HCT116 (cell line): ENCODE results near the gene RHEB. TPM values are rescaled to one million over a fixed set of nuclear protein-coding genes. Genes with fewer than 3 reads are reported as not detected.

Experiments
- ATAC-seq: fragments of 200-7000 bp; cut with Tn5 transposase; 2 replicates; pipeline ENCODE4 v1.9.1; 2020; ENCODE audit warnings: mild to moderate bottlenecking, moderate library complexity
- BruUV-seq: library from RNA; stranded (reverse); fragments of 400-500 nt; replicated peaks from 2 replicates; lab custom pipeline; 2021; lab: Mats Ljungman, UMichigan
- CTCF ChIA-PET: fragments of 300-600 bp; sonication (Branson Sonifier 250); formaldehyde crosslinking; loops from one replicate; lab custom pipeline; 2021; ENCODE audit warnings: antibody characterized with exemption; lab: Charles Lee
- POLR2A ChIA-PET: fragments of 300-600, 350-600 bp; sonication (Branson Sonifier 250); formaldehyde crosslinking; loops from one replicate; lab custom pipeline; 2021; ENCODE audit warnings: antibody characterized with exemption; lab: Charles Lee
- RAD21 ChIA-PET, 2 experiments: fragments of 300-600 bp; sonication (Branson Sonifier 250); formaldehyde crosslinking; loops; one replicate each; lab custom pipeline; 2023; ENCODE audit warnings: low total read pairs in 2 of 2; ENCODE audit not compliant: uncharacterized antibody in 2 of 2, unreplicated experiment in 2 of 2, low non-redundant PET in 1 of 2; lab: Charles Lee
- DNase-seq: peaks from one replicate; pipeline ENCODE4 v3.0.0-alpha.2; 2010; ENCODE audit warnings: low read depth, low spot score
- H2AFZ ChIP-seq: fragments of 200-600 bp; shearing (Covaris generic), sonication (generic); 2 replicates; pipeline ENCODE4 v1.6.1; 2017; ENCODE audit warnings: low read depth, mixed run types, mixed read lengths, antibody characterized with exemption, low read length; ENCODE audit not compliant: poor library complexity, severe bottlenecking
- H3K27ac ChIP-seq: 2 replicates; pipeline ENCODE4 v1.5.1; 2012; ENCODE audit warnings: low read depth, low read length
- H3K27me3 ChIP-seq: fragments of 200-600 bp; sonication (generic); 2 replicates; pipeline ENCODE4 v1.6.1; 2016; ENCODE audit warnings: mixed run types, low read length, mixed read lengths; ENCODE audit not compliant: insufficient read depth
- H3K36me3 ChIP-seq, 2 experiments: fragments of 200-500 bp in 1 of 2; fragments of 200-600 bp in 1 of 2; sonication (Bioruptor generic) in 1 of 2; sonication (generic) in 1 of 2; 2 replicates each; pipeline versions ENCODE4 v1.5.1 to v1.6.1; 2014 to 2016; ENCODE audit warnings: low read length in 2 of 2, inconsistent platforms in 1 of 2, mixed read lengths in 1 of 2, mixed run types in 1 of 2; ENCODE audit not compliant: insufficient read depth in 2 of 2, control insufficient read depth in 1 of 2
- H3K4me1 ChIP-seq, 2 experiments: fragments of 200-600 bp in 1 of 2; sonication (generic) in 1 of 2; 2 replicates each; pipeline versions ENCODE4 v1.5.1 to v1.6.1; 2012 to 2017; ENCODE audit warnings: low read length in 2 of 2, inconsistent platforms in 1 of 2, mild to moderate bottlenecking in 1 of 2, mixed read lengths in 1 of 2, mixed run types in 1 of 2, moderate library complexity in 1 of 2; ENCODE audit not compliant: insufficient read depth in 2 of 2, control insufficient read depth in 1 of 2
- H3K4me2 ChIP-seq: fragments of 200-600 bp; sonication (generic); 2 replicates; pipeline ENCODE4 v1.6.1; 2017; ENCODE audit warnings: mixed run types, low read length, mixed read lengths
- H3K4me3 ChIP-seq, 2 experiments: fragments of 200-600 bp in 1 of 2; sonication (generic) in 1 of 2; replicated peaks in 1 of 2; 2 replicates each; pipeline ENCODE4 v1.5.1; 2011 to 2016; ENCODE audit warnings: low read length in 2 of 2, control low read depth in 1 of 2, low read depth in 1 of 2, mild to moderate bottlenecking in 1 of 2, mixed read lengths in 1 of 2, mixed run types in 1 of 2
- H3K79me2 ChIP-seq: fragments of 200-600 bp; sonication (generic); 2 replicates; pipeline ENCODE4 v1.6.1; 2017; ENCODE audit warnings: mild to moderate bottlenecking, mixed run types, low read length, moderate library complexity, mixed read lengths; ENCODE audit not compliant: insufficient read depth
- H3K9ac ChIP-seq: fragments of 200-600 bp; sonication (generic); 2 replicates; pipeline ENCODE4 v1.6.1; 2016; ENCODE audit warnings: low read length, mixed read lengths
- H3K9me2 ChIP-seq: fragments of 200-600 bp; sonication (generic), shearing (Covaris generic); 2 replicates; pipeline ENCODE4 v1.6.1; 2017; ENCODE audit warnings: mixed run types, mild to moderate bottlenecking, moderate library complexity; ENCODE audit not compliant: insufficient read depth
- H3K9me3 ChIP-seq, 2 experiments: fragments of 200-500 bp in 1 of 2; fragments of 200-600 bp in 1 of 2; sonication (Bioruptor generic) in 1 of 2; sonication (generic) in 1 of 2; 2 replicates each; pipeline ENCODE4 v1.6.1; 2014 to 2017; ENCODE audit warnings: low read length in 2 of 2, mixed read lengths in 2 of 2, inconsistent platforms in 1 of 2, low read depth in 1 of 2, mild to moderate bottlenecking in 1 of 2, mixed run types in 1 of 2, moderate library complexity in 1 of 2; ENCODE audit not compliant: control insufficient read depth in 1 of 2, insufficient read depth in 1 of 2
- H4K20me1 ChIP-seq: fragments of 200-600 bp; sonication (generic), shearing (Covaris generic); 2 replicates; pipeline ENCODE4 v1.6.1; 2017; ENCODE audit warnings: mixed run types, mild to moderate bottlenecking, moderate library complexity; ENCODE audit not compliant: insufficient read depth
- ELF1 ChIP-seq: IDR thresholded peaks from 2 replicates; pipeline ENCODE4 v1.6.1; 2012; ENCODE audit warnings: low read depth, borderline replicate concordance
- EZH2 ChIP-seq: fragments of 200-600 bp; sonication (generic); IDR thresholded peaks from 2 replicates; pipeline ENCODE4 v1.6.1; 2017; ENCODE audit warnings: antibody characterized with exemption, mixed run types
- POLR2AphosphoS5 ChIP-seq: IDR thresholded peaks from 2 replicates; pipeline ENCODE4 v1.6.1; 2011; ENCODE audit warnings: mild to moderate bottlenecking, low read depth, low read length, moderate library complexity
- ZNF274 ChIP-seq: fragments of 200-500 bp; sonication (Bioruptor generic); IDR thresholded peaks from 2 replicates; pipeline ENCODE4 v1.6.1; 2014; ENCODE audit warnings: mild to moderate bottlenecking, low read depth, low read length, inconsistent platforms
- intact Hi-C: fragments of 100-400 bp; cut with micrococcal nuclease; formaldehyde crosslinking; loops from 2 replicates; pipeline ENCODE4 v1.10.0; 2022
- total RNA-seq: library from RNA; stranded (reverse); gene quantifications from one replicate; pipeline ENCODE4 v1.2.1, GENCODE V29; 2021; ENCODE audit not compliant: unreplicated experiment
- TF ChIP-seq, protein P1 (sequence below): IDR thresholded peaks from 2 replicates; pipeline ENCODE4 v1.6.1; 2012; ENCODE audit warnings: low read depth

RHEB gene
- total RNA-seq, 1 experiment from 2014 or later = 114 TPM

DNA sequence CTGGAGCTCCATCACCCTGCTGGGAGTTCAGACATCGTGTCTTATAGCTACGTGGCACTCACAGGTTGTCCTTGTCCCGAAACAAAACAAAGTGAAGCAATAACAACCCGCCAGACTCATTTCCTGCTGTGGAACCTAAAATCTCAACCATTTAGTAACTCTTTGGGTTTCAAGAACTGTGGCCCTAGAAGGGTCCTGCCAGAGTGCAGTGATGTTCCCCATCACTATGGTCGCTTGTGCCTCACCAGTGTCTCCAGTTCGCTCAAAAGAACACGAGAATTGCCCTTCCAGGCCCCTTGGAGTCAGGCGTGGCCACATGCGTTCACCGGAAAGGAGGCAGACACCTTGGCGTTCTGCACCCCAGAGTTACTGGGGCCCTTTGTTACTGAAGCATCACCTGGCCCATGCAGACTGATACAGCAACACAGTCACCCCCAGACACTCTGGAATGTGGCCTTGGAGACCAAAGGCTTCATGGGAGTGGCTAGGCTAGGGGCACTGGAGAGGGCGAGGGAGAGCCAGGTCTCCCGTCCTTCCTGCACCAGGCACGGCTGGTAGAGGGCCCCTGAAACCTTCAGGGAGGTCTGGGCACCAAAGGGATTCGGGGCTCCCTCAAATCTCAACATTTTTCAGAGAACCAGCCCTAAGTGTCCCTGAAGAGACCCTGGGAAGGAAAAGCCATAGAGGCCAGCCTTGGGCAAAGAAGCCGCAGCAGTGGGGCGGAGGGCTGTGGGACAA lies 80.7 kb downstream of the RHEB start:
- Histone ChIP-seq H3K9ac (no peak overlapping the region), H3K27ac (no peak overlapping the region), H2AFZ (no peak overlapping the region), H3K9me2 (no peaks in the 10 kb centered on the region), H3K9me3 (no peaks in the 10 kb centered on the region), H3K4me3 (no peak overlapping the region), H3K4me2 (no peak overlapping the region), H3K79me2 (no peaks in the 10 kb centered on the region), H3K4me1 (peaks cover 0 to 5% of the 10 kb centered on the region in 2 experiments; a peak in 1 of 4 replicates), H3K36me3 (no peaks in the 10 kb centered on the region), H4K20me1 (no peaks in the 10 kb centered on the region), H3K27me3 (no peaks in the 10 kb centered on the region)
- TF ChIP-seq EZH2 (no peak), ELF1 (no peak), POLR2AphosphoS5 (no peak), ZNF274 (no peak)
- TF ChIP-seq, protein P1, sequence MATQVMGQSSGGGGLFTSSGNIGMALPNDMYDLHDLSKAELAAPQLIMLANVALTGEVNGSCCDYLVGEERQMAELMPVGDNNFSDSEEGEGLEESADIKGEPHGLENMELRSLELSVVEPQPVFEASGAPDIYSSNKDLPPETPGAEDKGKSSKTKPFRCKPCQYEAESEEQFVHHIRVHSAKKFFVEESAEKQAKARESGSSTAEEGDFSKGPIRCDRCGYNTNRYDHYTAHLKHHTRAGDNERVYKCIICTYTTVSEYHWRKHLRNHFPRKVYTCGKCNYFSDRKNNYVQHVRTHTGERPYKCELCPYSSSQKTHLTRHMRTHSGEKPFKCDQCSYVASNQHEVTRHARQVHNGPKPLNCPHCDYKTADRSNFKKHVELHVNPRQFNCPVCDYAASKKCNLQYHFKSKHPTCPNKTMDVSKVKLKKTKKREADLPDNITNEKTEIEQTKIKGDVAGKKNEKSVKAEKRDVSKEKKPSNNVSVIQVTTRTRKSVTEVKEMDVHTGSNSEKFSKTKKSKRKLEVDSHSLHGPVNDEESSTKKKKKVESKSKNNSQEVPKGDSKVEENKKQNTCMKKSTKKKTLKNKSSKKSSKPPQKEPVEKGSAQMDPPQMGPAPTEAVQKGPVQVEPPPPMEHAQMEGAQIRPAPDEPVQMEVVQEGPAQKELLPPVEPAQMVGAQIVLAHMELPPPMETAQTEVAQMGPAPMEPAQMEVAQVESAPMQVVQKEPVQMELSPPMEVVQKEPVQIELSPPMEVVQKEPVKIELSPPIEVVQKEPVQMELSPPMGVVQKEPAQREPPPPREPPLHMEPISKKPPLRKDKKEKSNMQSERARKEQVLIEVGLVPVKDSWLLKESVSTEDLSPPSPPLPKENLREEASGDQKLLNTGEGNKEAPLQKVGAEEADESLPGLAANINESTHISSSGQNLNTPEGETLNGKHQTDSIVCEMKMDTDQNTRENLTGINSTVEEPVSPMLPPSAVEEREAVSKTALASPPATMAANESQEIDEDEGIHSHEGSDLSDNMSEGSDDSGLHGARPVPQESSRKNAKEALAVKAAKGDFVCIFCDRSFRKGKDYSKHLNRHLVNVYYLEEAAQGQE = no peak
- ATAC-seq = no peak
- RAD21 ChIA-PET = no interaction called here
- POLR2A ChIA-PET = no interaction called here
- DNase-seq = no peak
- intact Hi-C loops = no loop called here
- BruUV-seq = no TSS peak
- CTCF ChIA-PET = interaction anchor here (1.4 kb wide), 1 partner anchor 10 kb away, joined by 4 read pairs; no protein-coding TSS in a partner anchor
